Lower leg skin (tissue), 4 donors: ENCODE results near the gene LGSN. TPM values are rescaled to one million over a fixed set of nuclear protein-coding genes. Genes with fewer than 3 reads are reported as not detected.

Source experiments
- DNase-seq, 2 donors: peaks; one replicate each; pipeline ENCODE4 v3.0.0-alpha.2; 2019; ENCODE audit warnings: low spot score in 2 of 2
- H3K4me3 ChIP-seq: fragments of 200-600 bp; sonication (generic); 2 replicates; pipeline ENCODE4 v1.5.1; 2017; ENCODE audit warnings: mild to moderate bottlenecking, low read depth; ENCODE audit not compliant: poor library complexity, severe bottlenecking
- CTCF ChIP-seq, 3 donors: fragments of 450-650 bp; IDR thresholded peaks; one replicate each; pipeline ENCODE4 v1.5.1; 2016; ENCODE audit warnings: antibody characterized with exemption in 3 of 3, mild to moderate bottlenecking in 3 of 3, moderate library complexity in 2 of 3
- POLR2A ChIP-seq, 2 donors: fragments of 450-650 bp; IDR thresholded peaks; one replicate each; pipeline ENCODE4 v1.6.1; 2016 to 2017; ENCODE audit warnings: antibody characterized with exemption in 2 of 2, mild to moderate bottlenecking in 1 of 2, moderate library complexity in 1 of 2
- WGBS, 2 donors: methylation state at CpG; one replicate each; pipeline ENCODE4 v1.1.5; 2018; 5-methylcytosine and 5-hydroxymethylcytosine counted together
- intact Hi-C: fragments of 100-400 bp; cut with DNase I; formaldehyde crosslinking; loops from one replicate; pipeline ENCODE4 v1.15.0; 2023; ENCODE audit warnings: low total_unique reads
- total RNA-seq, 4 donors: library from RNA; depleted of rRNA; stranded (reverse); fragments of >200 nt; gene quantifications; one replicate each; pipeline ENCODE4 v1.1.0, GENCODE V29; 2016

The LGSN gene
- total RNA-seq, 4 donors from 2014 or later: not detected

DNA sequence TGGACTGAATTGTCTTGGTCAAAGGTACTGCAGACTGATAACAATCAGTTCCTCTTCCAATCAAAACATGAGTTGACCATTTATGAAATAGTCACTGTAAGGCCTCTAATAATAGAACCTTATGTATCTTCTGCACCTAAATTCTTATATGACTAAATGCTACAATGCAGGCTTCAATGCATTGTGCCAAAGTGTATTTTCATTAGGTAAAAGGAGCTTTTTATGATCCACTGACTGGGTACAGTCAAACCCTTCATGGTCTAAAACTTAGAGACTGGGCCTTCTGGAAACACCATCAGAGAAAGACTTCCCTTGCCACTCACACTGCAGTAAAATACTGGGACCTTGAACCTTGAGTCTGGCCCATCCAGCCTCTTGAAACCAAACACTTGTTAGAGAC lies 16.3 kb downstream of the LGSN start:
- intact Hi-C loops: no loop called here
- TF ChIP-seq CTCF (IDR thresholded peaks at IDR 0.05) (no peak), POLR2A (IDR thresholded peaks at IDR 0.05) (no peak)
- DNase-seq: no peak
- no peak overlapping the region for H3K4me3 ChIP-seq

DNA sequence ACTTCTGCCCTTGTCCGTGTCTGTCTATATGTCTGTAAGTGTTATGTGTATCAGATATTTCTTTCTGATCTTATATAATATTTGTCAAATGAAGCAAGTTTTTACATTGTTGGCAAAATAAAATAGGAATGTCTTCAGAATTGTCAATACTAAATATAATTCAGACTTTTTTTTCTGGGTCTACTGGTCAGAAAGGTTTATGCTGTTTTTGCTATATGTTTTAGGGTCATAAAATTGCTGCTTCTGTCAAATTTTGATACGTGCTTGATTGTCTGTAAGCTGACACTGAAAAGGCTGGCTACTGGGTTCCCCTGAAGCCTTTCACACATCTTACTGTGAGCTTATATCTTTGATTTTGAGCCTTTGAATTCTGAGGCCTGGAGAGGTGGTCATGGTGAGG lies 20.1 kb downstream of the LGSN start:
- no peak for DNase-seq
- intact Hi-C loops: no loop called here
- H3K4me3 ChIP-seq: no peak overlapping the region
- no peak for TF ChIP-seq CTCF (IDR thresholded peaks at IDR 0.05)
- no peak for TF ChIP-seq POLR2A (IDR thresholded peaks at IDR 0.05)
- 86 to 94% methylated on average over 2 of the region's 2 CpGs for WGBS, 2 donors

DNA sequence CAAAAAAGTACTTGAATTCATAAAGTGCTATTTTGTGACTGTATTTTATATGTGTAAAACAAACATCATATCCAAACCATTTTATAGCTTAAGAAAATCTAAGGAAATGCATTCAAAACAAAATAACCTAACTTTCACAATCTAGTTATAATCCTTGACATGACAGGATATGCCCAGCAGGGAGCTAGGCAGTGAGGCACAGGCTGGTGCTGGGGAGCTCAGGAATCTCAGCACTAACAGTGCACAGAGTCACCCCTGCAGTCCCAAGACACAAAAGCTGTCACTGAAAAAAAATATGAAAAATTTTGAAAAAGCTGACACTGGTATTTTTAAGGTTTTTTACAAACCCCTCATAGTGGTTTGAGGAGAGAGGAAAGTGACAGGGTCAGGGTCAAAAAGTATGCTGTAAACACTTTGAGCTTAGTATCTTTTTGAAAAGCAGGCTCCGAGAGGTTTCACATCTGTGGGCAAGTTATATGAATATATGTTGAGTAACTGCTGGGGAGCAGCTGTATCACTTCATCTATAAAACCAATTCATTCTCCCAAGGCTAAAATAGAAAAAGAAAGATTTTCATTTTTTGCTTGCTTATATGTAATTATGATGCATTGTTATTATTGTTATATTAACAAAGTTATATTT lies 24.1 kb downstream of the LGSN start:
- intact Hi-C loops: no loop called here
- TF ChIP-seq CTCF (IDR thresholded peaks at IDR 0.05): no peak
- no peak for TF ChIP-seq POLR2A (IDR thresholded peaks at IDR 0.05)
- DNase-seq: no peak
- no peak overlapping the region for H3K4me3 ChIP-seq
- WGBS, 2 donors: 0 to 61% methylated on average over 1 of the region's 1 CpG

DNA sequence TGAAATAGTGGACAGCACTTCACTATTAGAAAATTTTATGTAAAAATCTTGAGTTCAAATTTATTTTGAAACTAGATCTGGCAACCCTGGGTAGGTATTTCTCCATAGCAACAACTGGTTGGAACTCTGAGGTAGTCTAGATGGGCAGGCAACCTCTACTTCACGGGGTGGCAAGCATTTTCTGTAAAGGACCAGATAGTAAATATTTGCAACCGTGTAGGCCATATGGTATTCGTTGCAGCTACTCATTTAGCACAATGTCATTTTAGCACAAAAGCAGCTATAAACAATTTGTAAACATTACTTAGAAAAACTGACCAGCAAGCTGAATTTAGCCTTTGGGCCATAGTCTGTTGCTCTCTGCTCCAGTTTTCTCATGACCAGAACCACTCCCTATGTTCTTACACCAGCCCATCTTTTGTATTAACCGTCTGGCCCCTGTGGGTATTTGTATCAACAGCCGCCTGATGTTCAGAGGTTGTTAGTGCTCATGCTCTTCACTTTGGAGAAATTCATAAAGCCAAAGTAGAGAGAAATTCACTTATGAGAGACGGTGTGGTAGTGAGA lies 29.2 kb downstream of the LGSN start:
- H3K4me3 ChIP-seq: no peak overlapping the region
- no peak for DNase-seq
- TF ChIP-seq POLR2A (IDR thresholded peaks at IDR 0.05) (no peak), CTCF (IDR thresholded peaks at IDR 0.05) (no peak)
- intact Hi-C loops: no loop called here
- WGBS, 2 donors: 83 to 84% methylated on average over 6 of the region's 6 CpGs

DNA sequence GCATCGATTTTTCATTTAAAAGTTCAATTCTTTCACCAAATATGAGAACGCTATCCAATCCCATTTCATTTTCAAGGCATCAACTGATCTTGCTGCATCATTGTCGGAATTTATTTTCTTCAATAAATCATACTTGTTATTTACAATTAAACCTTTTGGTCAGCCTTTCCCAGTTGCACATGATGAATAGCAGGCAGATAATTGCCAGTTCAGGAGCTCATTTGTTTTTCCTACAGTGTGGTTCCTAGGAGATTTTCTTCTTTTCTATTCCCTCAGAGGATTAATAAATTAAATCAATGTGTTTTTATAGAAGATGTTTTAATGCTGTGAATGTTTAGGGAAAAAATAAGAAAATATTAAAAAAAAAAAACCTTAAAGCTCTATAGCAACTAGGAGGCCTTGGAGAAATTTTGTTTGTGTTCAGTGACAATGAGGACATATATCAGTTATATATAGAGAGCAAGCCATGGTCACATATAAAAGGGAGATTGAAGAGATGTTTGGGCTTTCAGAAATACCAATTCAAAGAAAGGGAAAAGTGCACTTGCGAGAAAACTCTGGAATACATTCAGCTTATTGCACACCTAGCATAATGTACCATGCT lies 30.4 kb downstream of the LGSN start:
- TF ChIP-seq POLR2A (IDR thresholded peaks at IDR 0.05) (no peak), CTCF (IDR thresholded peaks at IDR 0.05) (no peak)
- DNase-seq: no peak
- intact Hi-C loops: loop anchor here (10.0 kb wide), 1 partner anchor 545 kb away; no protein-coding TSS in a partner anchor
- no peak overlapping the region for H3K4me3 ChIP-seq
- 86 to 87% methylated on average over 4 of the region's 4 CpGs for WGBS, 2 donors
